ENCODE data around the gene CHRNB2.

DNA sequence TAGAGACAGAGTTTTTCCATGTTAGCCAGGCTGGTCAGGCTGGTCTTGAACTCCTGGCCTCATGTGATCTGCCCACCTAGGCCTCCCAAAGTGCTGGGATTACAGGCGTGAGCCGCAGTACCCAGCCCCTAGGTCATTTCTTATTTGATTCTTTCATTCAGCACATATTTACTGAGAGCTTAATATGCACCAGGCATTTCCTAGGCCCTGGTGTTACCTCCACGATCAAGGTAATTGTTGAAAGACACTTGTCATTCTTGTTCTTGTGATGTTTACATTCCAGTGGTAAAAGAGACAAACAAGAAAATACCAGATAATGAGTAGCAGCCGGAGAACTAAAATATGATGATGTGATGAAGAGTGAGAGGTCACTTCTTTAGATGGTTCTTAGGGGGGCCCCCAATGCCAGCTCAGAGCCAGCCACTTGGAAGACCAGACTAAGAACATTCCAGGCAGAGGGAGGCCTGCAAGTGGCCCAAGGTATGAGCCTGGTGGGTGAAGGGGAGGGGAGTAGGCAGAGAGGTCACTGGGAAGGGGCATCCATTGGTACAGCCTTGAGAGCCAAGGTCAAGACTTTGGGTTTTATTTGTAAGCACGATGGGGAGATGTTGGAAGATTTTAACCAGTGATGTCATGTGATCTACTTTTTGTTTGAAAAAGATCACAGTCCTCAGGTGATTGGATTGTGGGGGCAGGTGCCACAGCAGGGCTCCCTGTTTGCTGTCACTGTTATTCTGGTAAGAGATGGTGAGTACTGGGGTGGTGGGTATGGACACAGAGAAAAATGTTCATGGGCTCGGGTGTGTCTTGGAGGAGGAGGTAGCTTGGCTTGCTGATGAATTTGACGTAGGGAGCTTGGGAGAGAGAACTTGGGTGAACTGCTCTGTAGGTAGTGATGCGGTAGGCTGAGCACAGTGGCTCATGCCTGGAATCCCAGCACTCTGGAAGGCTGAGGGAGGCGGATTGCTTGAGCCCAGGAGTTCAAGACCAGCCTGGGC is 27.8 kb upstream of the CHRNB2 start:
- no peak for TF ChIP-seq TCF12 (IDR thresholded peaks at IDR 0.05; ENCODE audit: low read depth, low read length)
- TF ChIP-seq EZH2 (IDR thresholded peaks at IDR 0.05; ENCODE audit: low read depth, low read length, severe bottlenecking): no peak
- TF ChIP-seq, protein P1, sequence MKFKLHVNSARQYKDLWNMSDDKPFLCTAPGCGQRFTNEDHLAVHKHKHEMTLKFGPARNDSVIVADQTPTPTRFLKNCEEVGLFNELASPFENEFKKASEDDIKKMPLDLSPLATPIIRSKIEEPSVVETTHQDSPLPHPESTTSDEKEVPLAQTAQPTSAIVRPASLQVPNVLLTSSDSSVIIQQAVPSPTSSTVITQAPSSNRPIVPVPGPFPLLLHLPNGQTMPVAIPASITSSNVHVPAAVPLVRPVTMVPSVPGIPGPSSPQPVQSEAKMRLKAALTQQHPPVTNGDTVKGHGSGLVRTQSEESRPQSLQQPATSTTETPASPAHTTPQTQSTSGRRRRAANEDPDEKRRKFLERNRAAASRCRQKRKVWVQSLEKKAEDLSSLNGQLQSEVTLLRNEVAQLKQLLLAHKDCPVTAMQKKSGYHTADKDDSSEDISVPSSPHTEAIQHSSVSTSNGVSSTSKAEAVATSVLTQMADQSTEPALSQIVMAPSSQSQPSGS (IDR thresholded peaks at IDR 0.05; ENCODE audit: low read length): no peak
- TF ChIP-seq POLR2A (IDR thresholded peaks at IDR 0.05; ENCODE audit: control extremely low read depth in 1 of 2, low read depth in 2 of 2, low read length in 2 of 2): no peak
- TF ChIP-seq EP300 (IDR thresholded peaks at IDR 0.05; ENCODE audit: borderline replicate concordance in 1 of 2, low read depth in 2 of 2, low read length in 2 of 2): no peak

All from H1 (cell line).